CMK (cell line): ENCODE results near the gene GLIS2.

Source experiments
- DNase-seq: peaks from one replicate; pipeline ENCODE4 v3.0.0-alpha.2; 2010; ENCODE audit warnings: low read depth

The GLIS2 gene

DNA sequence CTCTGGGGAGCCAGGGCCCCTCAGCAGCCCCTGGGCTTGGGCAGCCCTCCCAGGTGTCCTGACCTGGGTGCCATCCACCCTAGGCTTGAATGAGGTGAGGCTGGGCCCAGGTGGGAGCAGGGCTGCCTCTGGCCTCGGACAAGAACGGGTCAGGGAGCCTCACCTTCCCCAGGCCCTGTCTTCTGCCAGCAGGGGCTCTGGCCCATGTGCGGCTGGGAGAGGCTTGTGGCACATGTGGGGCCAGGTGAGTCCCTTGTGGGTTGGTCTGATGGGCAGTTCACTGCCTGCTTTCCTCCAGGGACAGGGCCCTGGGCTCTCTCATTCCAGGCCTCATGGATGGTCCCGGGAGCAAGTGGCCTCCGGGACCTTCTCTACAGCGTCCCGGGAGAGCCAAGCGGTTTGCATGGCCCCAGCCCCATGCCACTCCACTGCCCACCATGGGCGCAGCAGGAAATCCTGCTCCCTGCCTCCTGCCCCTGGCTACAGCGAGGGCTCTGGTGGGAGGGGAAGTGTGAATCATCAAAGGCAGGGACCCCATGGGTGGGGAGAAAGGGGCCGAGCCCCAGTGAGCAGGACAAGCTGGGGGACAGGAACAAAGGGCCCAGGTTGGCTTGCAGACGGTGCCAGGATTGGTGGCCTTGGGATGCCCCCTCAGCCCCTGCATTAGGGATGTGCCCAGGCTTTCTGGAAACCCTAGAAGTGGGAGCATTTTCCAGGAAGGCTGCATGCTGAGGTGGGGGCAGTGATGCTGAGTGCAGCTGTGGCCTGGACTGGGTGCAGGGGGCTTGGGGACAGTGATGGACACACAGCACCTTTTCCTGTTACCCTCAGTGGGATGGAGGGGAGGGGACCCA lies 68.0 kb downstream of the GLIS2 start:
- no peak for DNase-seq

DNA sequence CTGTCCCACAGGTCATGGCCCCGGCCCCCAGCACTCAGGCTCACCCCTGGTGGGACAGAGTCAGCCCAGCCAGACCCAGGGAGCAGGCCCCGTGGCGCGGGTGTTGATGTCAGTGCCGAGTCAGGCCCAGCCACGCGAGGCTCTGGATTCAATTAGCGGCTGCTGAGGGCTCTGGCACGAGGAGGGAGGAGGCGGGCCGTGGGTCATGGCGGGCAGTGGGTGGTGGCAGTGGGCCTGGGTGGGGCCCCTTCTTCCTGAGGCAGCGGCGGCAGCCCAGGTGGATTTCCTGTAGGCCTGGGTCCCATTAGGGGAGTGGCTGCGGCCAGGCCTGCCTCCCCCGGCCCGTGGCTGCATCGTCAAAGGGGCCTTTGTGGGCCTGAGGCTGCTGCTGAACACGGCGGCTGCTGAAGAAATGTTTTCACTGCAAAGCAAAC lies 68.7 kb downstream of the GLIS2 start:
- no peak for DNase-seq

DNA sequence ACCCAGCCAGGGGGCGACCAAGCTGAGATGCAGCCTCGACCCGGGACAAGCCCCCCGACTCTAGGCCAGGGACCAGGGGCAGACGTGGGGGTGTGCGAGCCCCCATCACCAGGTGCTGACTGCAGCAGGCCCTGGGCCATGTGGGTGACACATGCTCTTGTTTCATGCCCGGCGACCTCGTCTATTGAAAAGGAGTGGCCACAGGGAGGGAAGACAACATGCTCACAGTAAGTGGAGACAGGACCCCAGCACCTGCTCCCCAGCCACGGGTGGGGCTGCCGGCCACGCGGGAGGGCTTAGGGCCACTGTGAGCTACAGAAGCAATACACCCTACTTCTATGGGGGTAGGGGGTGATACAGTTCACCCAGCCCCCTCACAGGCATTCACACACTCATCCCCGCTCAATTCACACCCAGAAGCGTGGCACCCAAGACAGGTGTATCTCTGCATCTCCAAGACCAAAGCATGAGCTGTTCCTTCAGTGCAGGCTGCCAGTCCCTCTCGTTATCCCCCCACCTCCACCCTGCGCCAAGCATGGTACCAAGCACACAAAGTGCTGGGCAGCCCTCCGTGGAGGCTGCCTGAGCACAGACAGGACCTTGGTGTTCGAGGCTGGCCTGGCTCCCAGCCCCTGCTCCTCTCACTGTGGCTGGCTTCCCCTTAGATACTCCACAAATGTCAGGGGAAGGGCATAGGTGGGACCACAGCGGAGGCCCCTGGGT lies 69.4 kb downstream of the GLIS2 start:
- DNase-seq = no peak

DNA sequence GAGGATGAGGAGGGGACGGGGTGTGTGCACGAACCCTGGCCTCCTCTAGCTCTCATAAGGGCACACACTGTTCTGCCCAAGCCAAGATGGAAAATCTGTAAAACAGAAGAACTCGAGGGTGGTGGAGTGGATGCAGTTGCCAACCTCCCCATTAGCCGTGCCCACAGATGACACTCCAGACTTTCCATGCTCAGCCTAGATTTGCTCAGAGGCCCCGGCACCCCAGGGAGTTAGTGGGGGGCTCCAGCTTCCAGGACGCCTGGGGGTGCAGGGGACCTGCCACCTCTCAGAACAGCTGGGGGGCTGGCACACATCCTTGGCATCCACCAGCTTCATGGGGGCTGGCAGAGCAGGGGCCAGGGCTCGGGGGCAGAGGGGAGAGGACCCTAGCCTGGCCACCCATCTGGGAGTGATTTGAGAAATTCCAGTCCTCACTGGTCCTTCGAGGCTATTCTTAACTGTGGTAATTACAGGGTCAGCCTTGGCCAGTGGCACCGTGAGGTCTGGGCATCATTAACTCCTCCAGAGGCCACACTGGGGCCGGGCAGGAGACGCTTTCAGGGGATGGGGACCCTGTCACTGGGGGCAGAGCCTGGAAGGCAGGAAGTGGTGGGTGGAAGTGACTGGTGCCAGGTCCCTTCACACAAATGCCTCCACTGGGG lies 70.1 kb downstream of the GLIS2 start:
- no peak for DNase-seq

DNA sequence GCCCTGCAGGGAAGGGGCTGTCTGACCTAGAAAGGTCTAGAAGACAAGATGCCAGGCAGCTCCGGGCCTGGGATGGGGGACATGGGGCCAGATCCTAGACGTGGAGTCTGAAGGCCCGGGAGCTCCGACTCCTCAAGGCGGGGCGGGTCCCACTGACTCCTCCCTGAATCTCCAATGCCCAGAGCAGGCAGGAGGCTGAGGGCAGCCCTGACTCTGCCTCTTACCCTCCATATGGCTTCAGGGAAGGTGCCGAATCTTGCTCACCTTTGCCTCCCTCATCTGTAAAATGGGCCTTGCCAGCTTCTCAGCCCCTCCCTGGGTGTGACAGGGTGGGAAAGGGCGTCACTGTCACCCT lies 70.6 kb downstream of the GLIS2 start:
- no peak for DNase-seq

DNA sequence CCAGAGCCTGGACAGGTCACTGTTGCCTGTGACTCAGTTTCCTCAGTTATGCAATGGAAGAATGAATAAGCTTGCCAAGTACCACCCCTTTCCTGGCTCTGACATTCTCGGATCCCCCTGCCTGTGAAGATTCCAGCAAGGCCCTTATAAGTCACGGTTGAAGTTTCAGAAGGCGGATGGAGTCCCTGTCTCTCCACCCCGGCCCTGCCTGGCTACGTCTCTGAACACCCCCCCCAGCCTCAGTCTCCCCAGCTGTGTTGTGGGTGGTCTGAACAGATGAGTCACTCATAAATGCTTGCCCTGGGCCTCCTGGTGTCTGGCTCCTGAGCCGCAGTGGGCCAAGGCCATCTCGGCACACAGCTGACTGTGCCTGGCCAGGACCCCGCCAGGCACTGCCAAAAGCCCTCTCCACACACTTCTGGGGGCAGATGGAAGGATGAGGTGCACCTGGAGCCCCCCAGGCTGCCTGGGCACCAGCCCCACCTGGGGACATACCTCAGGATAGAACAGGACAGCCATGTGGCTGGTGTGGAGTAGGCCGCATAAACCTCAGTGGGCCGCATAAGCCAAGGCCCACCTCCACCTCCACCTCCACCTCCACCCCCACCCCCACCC lies 71.2 kb downstream of the GLIS2 start:
- DNase-seq = no peak

DNA sequence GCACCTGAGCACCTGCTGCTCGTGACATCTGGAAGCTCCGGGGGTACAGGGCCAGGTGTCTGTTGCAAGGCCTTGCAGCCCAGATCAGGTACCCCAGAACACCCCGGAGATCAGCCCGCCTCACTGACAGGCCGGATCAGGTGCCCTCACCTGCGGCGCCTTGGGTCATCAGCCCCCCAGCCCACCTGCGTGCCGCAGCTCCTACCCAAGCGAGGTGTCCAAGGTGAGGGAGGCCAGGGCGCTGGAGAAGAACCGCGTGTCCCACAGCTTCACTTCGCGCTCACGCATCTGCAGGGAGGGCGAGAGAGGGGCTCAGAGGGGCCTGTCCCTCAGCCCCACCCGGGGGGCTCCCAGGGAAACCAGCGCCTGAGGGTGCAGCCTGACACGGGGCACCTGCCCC lies 71.9 kb downstream of the GLIS2 start:
- DNase-seq = no peak

DNA sequence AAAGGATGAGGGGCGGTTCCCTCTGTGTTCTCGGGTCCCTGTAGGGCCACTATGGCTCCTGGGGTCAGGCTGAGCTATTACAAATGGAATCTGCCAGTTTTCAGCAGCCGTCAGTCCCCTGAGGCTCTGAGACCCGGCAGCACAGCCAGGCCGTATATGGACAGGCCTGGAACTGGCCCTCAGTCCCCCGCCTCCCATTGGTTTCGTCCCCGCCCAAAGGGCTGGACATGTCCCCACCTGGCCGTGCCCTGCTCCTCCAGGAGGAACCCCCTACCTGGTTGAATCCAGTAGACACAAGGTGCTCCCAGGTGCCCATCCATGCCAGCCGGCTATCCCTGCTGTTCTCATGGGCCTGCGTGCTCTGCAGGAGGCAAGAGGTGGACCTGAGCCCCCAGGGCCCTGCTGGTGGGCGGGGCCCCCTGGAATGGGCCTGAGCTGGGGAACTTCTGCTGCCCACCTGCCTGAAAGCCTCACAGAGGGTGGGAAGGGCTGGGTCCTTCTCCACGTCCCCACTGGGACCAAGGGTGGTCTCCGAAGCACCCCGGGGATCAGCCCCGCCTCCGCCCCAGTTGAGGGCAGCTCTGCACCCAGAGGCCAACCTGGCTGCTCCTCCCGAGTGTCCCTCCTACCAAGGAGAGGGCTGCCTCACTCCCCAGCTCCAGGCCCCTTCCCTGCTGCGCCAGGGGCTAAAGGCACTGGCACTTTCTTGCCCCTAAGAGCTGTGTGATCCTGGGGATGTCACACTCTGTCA lies 72.6 kb downstream of the GLIS2 start:
- no peak for DNase-seq
